Left ventricle myocardium inferior (tissue), 1 donor: ENCODE results near the gene PIK3R5. TPM values are rescaled to one million over a fixed set of nuclear protein-coding genes. Genes with fewer than 3 reads are reported as not detected.

Experiments
- DNase-seq: peaks from one replicate; pipeline ENCODE4 v3.0.0-alpha.2; 2020
- H3K27ac ChIP-seq: fragments of 200-600 bp; replicated peaks from 2 replicates; pipeline ENCODE4 v1.8.0; 2021
- H3K27me3 ChIP-seq: fragments of 200-600 bp; 2 replicates; pipeline ENCODE4 v1.8.0; 2021; ENCODE audit warnings: low read depth
- H3K36me3 ChIP-seq: fragments of 200-600 bp; 2 replicates; pipeline ENCODE4 v1.8.0; 2021
- H3K4me1 ChIP-seq: fragments of 200-600 bp; 2 replicates; pipeline ENCODE4 v1.8.0; 2021
- H3K4me3 ChIP-seq: fragments of 200-600 bp; 2 replicates; pipeline ENCODE4 v1.8.0; 2021; ENCODE audit warnings: mild to moderate bottlenecking, moderate library complexity
- H3K9me3 ChIP-seq: fragments of 200-600 bp; replicated peaks from 2 replicates; pipeline ENCODE4 v1.8.0; 2021
- CTCF ChIP-seq: fragments of 200-600 bp; IDR thresholded peaks from 2 replicates; pipeline ENCODE4 v1.8.0; 2021; ENCODE audit warnings: antibody characterized with exemption, mild to moderate bottlenecking, borderline replicate concordance
- intact Hi-C: fragments of 100-400 bp; cut with micrococcal nuclease; formaldehyde crosslinking; loops from one replicate; pipeline ENCODE4 v1.11.0; 2022
- total RNA-seq: library from RNA; stranded (reverse); fragmentation: NEBNext Ultra II Directional; extraction: Animal tissue kit (Norgen Biotek cat#: 25700); gene quantifications from one replicate; pipeline ENCODE4 v1.2.1, GENCODE V29; 2021
- donor health status: DM: no; HTN: yes; CAD: no; lungs with severe emphysema.

PIK3R5 gene
- total RNA-seq, 1 donor from 2014 or later = 2.7 TPM

- Histone ChIP-seq H3K27ac (no peak overlapping the region), H3K9me3 (peaks cover 15% of the 10 kb centered on the region), H3K4me1 (peaks cover 6% of the 10 kb centered on the region), H3K27me3 (peaks cover 64% of the 10 kb centered on the region), H3K36me3 (no peaks in the 10 kb centered on the region), H3K4me3 (no peak overlapping the region)
- intact Hi-C loops = no loop called here
- TF ChIP-seq CTCF = no peak
- DNase-seq = no peak
These were observed 2.4 kb upstream of the PIK3R5 start for GRCh38 chr17:8967861-8968260.

- intact Hi-C loops = no loop called here
- no peak for TF ChIP-seq CTCF
- peaks cover 10% of the 10 kb centered on the region for H3K9me3 ChIP-seq
- H3K36me3 ChIP-seq = no peaks in the 10 kb centered on the region
- H3K27me3 ChIP-seq = peaks cover 72% of the 10 kb centered on the region
- peaks cover 6% of the 10 kb centered on the region for H3K4me1 ChIP-seq
- no peak for DNase-seq
- no peak overlapping the region for H3K4me3 ChIP-seq
- H3K27ac ChIP-seq = no peak overlapping the region
These were observed 1.4 kb upstream of the PIK3R5 start for GRCh38 chr17:8966926-8967325.

- H3K36me3 ChIP-seq = no peaks in the 10 kb centered on the region
- intact Hi-C loops = no loop called here
- H3K9me3 ChIP-seq = no peaks in the 10 kb centered on the region
- H3K27ac ChIP-seq = peak overlapping the region; percentile 67
- DNase-seq = no peak
- TF ChIP-seq CTCF = no peak
- peaks cover 91% of the 10 kb centered on the region for H3K27me3 ChIP-seq
- H3K4me3 ChIP-seq = peak overlapping the region; percentile 55
- peaks cover 6% of the 10 kb centered on the region for H3K4me1 ChIP-seq
These were observed 610 bp downstream of the PIK3R5 start for GRCh38 chr17:8964801-8965393.

- Histone ChIP-seq H3K4me3 (peak overlapping the region; percentile 55), H3K4me1 (peaks cover 6% of the 10 kb centered on the region), H3K9me3 (no peaks in the 10 kb centered on the region), H3K36me3 (no peaks in the 10 kb centered on the region), H3K27ac (no peak overlapping the region), H3K27me3 (peaks cover 98% of the 10 kb centered on the region)
- TF ChIP-seq CTCF = no peak
- intact Hi-C loops = no loop called here
- no peak for DNase-seq
These were observed 1.8 kb downstream of the PIK3R5 start for GRCh38 chr17:8963647-8964258.

- Histone ChIP-seq H3K27me3 (peaks cover 98% of the 10 kb centered on the region), H3K36me3 (no peaks in the 10 kb centered on the region), H3K27ac (no peak overlapping the region), H3K9me3 (no peaks in the 10 kb centered on the region), H3K4me1 (peaks cover 6% of the 10 kb centered on the region), H3K4me3 (no peak overlapping the region)
- TF ChIP-seq CTCF = no peak
- intact Hi-C loops = no loop called here
- DNase-seq = no peak
These were observed 2.5 kb downstream of the PIK3R5 start for GRCh38 chr17:8963014-8963413.
